Psoas muscle (tissue), 8 donors: Measurements from ENCODE around the gene SORL1. TPM values are rescaled to one million over a fixed set of nuclear protein-coding genes. Genes with fewer than 3 reads are reported as not detected.

Experiments used
- ATAC-seq, 4 donors: fragments of 200-7000 bp; cut with Tn5 transposase; one replicate each; pipeline ENCODE4 v1.9.1; 2020; ENCODE audit warnings: moderate library complexity in 3 of 4, mild to moderate bottlenecking in 2 of 4
- DNase-seq, 2 donors: peaks; one replicate each; pipeline ENCODE4 v3.0.0-alpha.2; 2020
- H3K27ac ChIP-seq: fragments of 200-600 bp; one replicate; pipeline ENCODE4 v1.8.0; 2022
- H3K27me3 ChIP-seq, 3 donors: fragments of 200-600 bp in 1 of 3; one replicate each; pipeline versions ENCODE4 v1.6.1 to v1.8.0; 2013 to 2022; ENCODE audit warnings: low read length in 2 of 3, mild to moderate bottlenecking in 2 of 3, moderate library complexity in 1 of 3; ENCODE audit not compliant: insufficient read depth in 3 of 3
- H3K36me3 ChIP-seq, 2 donors: fragments of 200-600 bp in 1 of 2; one replicate each; pipeline versions ENCODE4 v1.6.1 to v1.8.0; 2013 to 2022; ENCODE audit warnings: low read depth in 1 of 2, mild to moderate bottlenecking in 1 of 2, moderate library complexity in 1 of 2; ENCODE audit not compliant: insufficient read depth in 1 of 2
- H3K4me1 ChIP-seq: fragments of 200-600 bp; one replicate; pipeline ENCODE4 v1.8.0; 2022
- H3K4me3 ChIP-seq: fragments of 200-600 bp; one replicate; pipeline ENCODE4 v1.8.0; 2022; ENCODE audit warnings: mild to moderate bottlenecking
- H3K9me3 ChIP-seq: fragments of 200-600 bp; one replicate; pipeline ENCODE4 v1.8.0; 2022
- CTCF ChIP-seq: fragments of 200-600 bp; IDR thresholded peaks from one replicate; pipeline ENCODE4 v1.8.0; 2022; ENCODE audit warnings: antibody characterized with exemption
- WGBS, 3 donors: extraction: QIAGEN DNeasy Blood & Tissue Kit; methylation state at CpG; one replicate each; pipeline versions ENCODE4 v1.1.6 to v1.1.7; 2013; 5-methylcytosine and 5-hydroxymethylcytosine counted together
- intact Hi-C, 2 donors: fragments of 100-400 bp; cut with DNase I; formaldehyde crosslinking; loops; one replicate each; pipeline versions ENCODE4 v1.11.0 to v1.14.2; 2022
- polyA plus RNA-seq, 3 donors: library from polyadenylated mRNA; stranded (reverse); fragments of 200-250 nt; gene quantifications; one replicate each; pipeline ENCODE4 v1.2.3, GENCODE V29; 2013
- total RNA-seq, 4 donors: library from RNA; stranded (reverse); fragmentation: NEBNext Ultra II Directional in 2 of 4; extraction: Animal tissue kit (Norgen Biotek cat#: 25700) in 2 of 4; gene quantifications; one replicate each; pipeline versions ENCODE4 v1.2.1 to v1.2.4, GENCODE V29; 2021 to 2023
- donor health status: healthy with polysubstance abuse.
- donor health status: DM: no; HTN: no; CAD: no; lungs with moderate emphysema.
- donor health status: Bipolar disorder and iron deficiency.
- donor health status: healthy.
- donor health status: DM: yes; HTN: yes; CAD: no.
- donor health status: DM: no; HTN: no; CAD: no.
- donor health status: DM: no; HTN: no; CAD: no.
- donor health status: DM: yes; HTN: yes; CAD: no.

Gene SORL1
- total and polyA plus RNA-seq, 7 donors, result 0.07 to 3.3 (median 1.5) TPM

GRCh38 chr11:121560236-121560635 is 108.1 kb downstream of the SORL1 start:
- no peaks in the 10 kb centered on the region for H3K4me1 ChIP-seq

GRCh38 chr11:121561240-121561639 is 109.1 kb downstream of the SORL1 start:
- intact Hi-C loops, result no loop called here
- Histone ChIP-seq H3K4me1 (no peaks in the 10 kb centered on the region), H3K27me3 (no peaks in the 10 kb centered on the region), H3K4me3 (no peak overlapping the region), H3K9me3 (no peaks in the 10 kb centered on the region), H3K27ac (no peak overlapping the region), H3K36me3 (no peaks in the 10 kb centered on the region)
- no peak for DNase-seq
- 86 to 91% (median 89%) methylated on average over 5 of the region's 5 CpGs for WGBS, 3 donors
- ATAC-seq, result no peak
- no peak for TF ChIP-seq CTCF

More at GRCh38 chr11:121560236-121560635, 108.1 kb downstream of the SORL1 start:
- H3K27ac ChIP-seq, result no peak overlapping the region
- no peaks in the 10 kb centered on the region for H3K9me3 ChIP-seq
- intact Hi-C loops, result no loop called here
- H3K4me3 ChIP-seq, result no peak overlapping the region
- no peaks in the 10 kb centered on the region for H3K27me3 ChIP-seq
- DNase-seq (no peak), ATAC-seq (no peak)
- H3K36me3 ChIP-seq, result no peaks in the 10 kb centered on the region
- TF ChIP-seq CTCF, result no peak

- no peak for TF ChIP-seq CTCF
- no peaks in the 10 kb centered on the region for H3K36me3 ChIP-seq
- DNase-seq, result no peak
- intact Hi-C loops, result no loop called here
- H3K27me3 ChIP-seq, result no peaks in the 10 kb centered on the region
- no peak overlapping the region for H3K4me3 ChIP-seq
- no peaks in the 10 kb centered on the region for H3K9me3 ChIP-seq
- no peak for ATAC-seq
- no peak overlapping the region for H3K27ac ChIP-seq
- no peaks in the 10 kb centered on the region for H3K4me1 ChIP-seq
- WGBS, 3 donors, result 74 to 90% (median 83%) methylated on average over 5 of the region's 5 CpGs
Observed at GRCh38 chr11:121561716-121562115, 109.6 kb downstream of the SORL1 start.

GRCh38 chr11:121563003-121563402 is 110.9 kb downstream of the SORL1 start:
- no peak overlapping the region for H3K4me3 ChIP-seq
- ATAC-seq (no peak), DNase-seq (no peak)
- no peaks in the 10 kb centered on the region for H3K9me3 ChIP-seq
- H3K27me3 ChIP-seq, result no peaks in the 10 kb centered on the region
- H3K4me1 ChIP-seq, result no peaks in the 10 kb centered on the region
- 86 to 92% (median 89%) methylated on average over 4 of the region's 4 CpGs for WGBS, 3 donors
- intact Hi-C loops, result no loop called here
- H3K27ac ChIP-seq, result no peak overlapping the region
- no peak for TF ChIP-seq CTCF
- H3K36me3 ChIP-seq, result no peaks in the 10 kb centered on the region
